ENCODE data around the gene TRAF2. TPM values are rescaled to one million over a fixed set of nuclear protein-coding genes. Genes with fewer than 3 reads are reported as not detected.

The TRAF2 gene
- total RNA-seq, 1 donor from 2014 or later, result 5.3 TPM

GRCh38 chr9:136926154-136926704, 39.9 kb downstream of the TRAF2 start:
- Histone ChIP-seq H3K4me3 (ENCODE audit: low read depth, low read length) (no peak overlapping the region), H3K36me3 (ENCODE audit: control insufficient read depth, insufficient read depth, low read length) (peaks cover 10% of the 10 kb centered on the region), H3K27me3 (ENCODE audit: control insufficient read depth, insufficient read depth, low read length) (no peaks in the 10 kb centered on the region)
- TF ChIP-seq CTCF (IDR thresholded peaks at IDR 0.05; ENCODE audit: insufficient read depth, low read length, severe bottlenecking), result peak; percentile 27
- FAIRE-seq (no peak), DNase-seq (ENCODE audit: low read depth) (no peak)

DNA sequence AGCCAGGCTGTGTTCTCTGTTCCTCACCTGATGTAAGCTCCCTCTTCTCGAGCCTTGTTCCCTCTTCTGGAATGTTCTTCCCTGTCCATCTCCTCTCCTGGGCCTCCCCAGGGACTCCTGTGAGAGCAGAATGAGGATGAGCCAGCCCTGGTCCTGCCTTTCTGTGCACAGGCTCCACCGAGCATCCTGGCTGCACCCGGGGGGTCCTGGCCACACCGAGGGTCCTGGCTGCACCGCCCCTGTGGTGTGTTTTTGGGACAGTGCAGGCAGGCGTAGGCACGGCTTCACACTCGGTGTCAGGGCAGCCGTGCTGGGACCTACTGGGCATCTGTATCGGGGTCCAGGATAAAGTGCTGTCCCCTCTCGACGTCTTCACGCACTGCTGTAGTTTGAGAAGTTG, 40.4 kb downstream of the TRAF2 start:
- no peak for DNase-seq (ENCODE audit: low read depth)
- H3K27me3 ChIP-seq (ENCODE audit: control insufficient read depth, insufficient read depth, low read length), result no peaks in the 10 kb centered on the region
- TF ChIP-seq CTCF (IDR thresholded peaks at IDR 0.05; ENCODE audit: insufficient read depth, low read length, severe bottlenecking), result no peak
- no peak for FAIRE-seq
- H3K36me3 ChIP-seq (ENCODE audit: control insufficient read depth, insufficient read depth, low read length), result peaks cover 10% of the 10 kb centered on the region
- no peak overlapping the region for H3K4me3 ChIP-seq (ENCODE audit: low read depth, low read length)

DNA sequence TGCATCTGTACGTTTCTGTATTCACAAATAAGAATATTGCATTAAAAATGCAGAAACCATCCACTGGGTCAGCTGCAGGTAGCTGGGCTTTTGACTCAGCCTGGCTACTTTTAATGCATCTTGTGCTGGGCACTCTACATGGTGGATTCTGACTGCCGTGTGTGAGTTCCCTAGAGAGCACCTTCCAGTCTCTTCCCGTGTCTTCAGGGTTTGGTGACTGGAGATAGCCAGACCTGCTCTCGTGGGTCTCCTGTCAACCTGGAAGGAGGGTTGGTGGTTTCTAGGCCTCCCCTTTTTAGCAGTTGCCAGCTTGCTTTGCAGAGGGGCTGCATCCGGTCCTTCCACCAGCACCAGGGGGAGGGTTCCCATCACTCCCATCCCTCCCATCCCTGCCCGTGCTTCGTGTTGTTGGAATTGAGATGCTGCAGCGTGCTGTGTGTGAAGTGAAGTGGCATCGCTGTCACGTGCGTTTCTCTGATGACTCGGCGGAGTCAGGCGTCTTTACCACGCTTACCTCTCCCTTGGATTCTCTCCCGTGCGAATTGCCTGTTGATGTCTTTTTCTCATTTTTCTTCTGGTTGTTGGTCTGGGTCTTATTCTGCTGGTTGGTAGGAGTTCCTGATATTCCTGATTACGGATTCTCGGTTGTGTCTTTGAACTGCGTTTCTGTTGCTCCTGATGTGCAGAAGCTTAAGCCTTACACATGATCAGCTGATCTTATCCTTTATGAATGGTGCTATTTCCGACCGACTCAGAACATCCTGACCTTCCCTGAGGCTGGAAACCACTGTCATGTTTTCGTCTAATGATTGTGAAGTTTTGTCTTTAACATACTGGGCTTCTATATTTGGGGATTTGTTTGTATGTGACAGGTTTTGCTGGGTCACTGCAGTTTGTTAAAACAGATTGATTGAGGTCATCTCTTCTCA, 41.3 kb downstream of the TRAF2 start:
- FAIRE-seq (no peak), DNase-seq (ENCODE audit: low read depth) (no peak)
- TF ChIP-seq CTCF (IDR thresholded peaks at IDR 0.05; ENCODE audit: insufficient read depth, low read length, severe bottlenecking), result no peak
- H3K4me3 ChIP-seq (ENCODE audit: low read depth, low read length), result no peak overlapping the region
- H3K27me3 ChIP-seq (ENCODE audit: control insufficient read depth, insufficient read depth, low read length), result no peaks in the 10 kb centered on the region
- H3K36me3 ChIP-seq (ENCODE audit: control insufficient read depth, insufficient read depth, low read length), result peaks cover 9% of the 10 kb centered on the region

- Histone ChIP-seq H3K36me3 (ENCODE audit: control insufficient read depth, insufficient read depth, low read length) (peaks cover 9% of the 10 kb centered on the region), H3K4me3 (ENCODE audit: low read depth, low read length) (no peak overlapping the region), H3K27me3 (ENCODE audit: control insufficient read depth, insufficient read depth, low read length) (no peaks in the 10 kb centered on the region)
- FAIRE-seq (no peak), DNase-seq (ENCODE audit: low read depth) (no peak)
- TF ChIP-seq CTCF (IDR thresholded peaks at IDR 0.05; ENCODE audit: insufficient read depth, low read length, severe bottlenecking), result no peak
Measured at GRCh38 chr9:136928591-136928990, 42.3 kb downstream of the TRAF2 start.

GRCh38 chr9:136930014-136930413, 43.7 kb downstream of the TRAF2 start:
- H3K27me3 ChIP-seq (ENCODE audit: control insufficient read depth, insufficient read depth, low read length), result no peaks in the 10 kb centered on the region
- peaks cover 6% of the 10 kb centered on the region for H3K36me3 ChIP-seq (ENCODE audit: control insufficient read depth, insufficient read depth, low read length)
- no peak overlapping the region for H3K4me3 ChIP-seq (ENCODE audit: low read depth, low read length)
- TF ChIP-seq CTCF (IDR thresholded peaks at IDR 0.05; ENCODE audit: insufficient read depth, low read length, severe bottlenecking), result no peak
- no peak for FAIRE-seq
- no peak for DNase-seq (ENCODE audit: low read depth)
